ENCODE data around the gene ESF1. TPM values are rescaled to one million over a fixed set of nuclear protein-coding genes. Genes with fewer than 3 reads are reported as not detected.

Gene ESF1
- total and polyA plus RNA-seq, 10 of the 15 experiments (the other 5 are each of a cell fraction or from before 2014, with no cell fraction given), result 9.2 to 36.2 (median 18.4) TPM

DNA sequence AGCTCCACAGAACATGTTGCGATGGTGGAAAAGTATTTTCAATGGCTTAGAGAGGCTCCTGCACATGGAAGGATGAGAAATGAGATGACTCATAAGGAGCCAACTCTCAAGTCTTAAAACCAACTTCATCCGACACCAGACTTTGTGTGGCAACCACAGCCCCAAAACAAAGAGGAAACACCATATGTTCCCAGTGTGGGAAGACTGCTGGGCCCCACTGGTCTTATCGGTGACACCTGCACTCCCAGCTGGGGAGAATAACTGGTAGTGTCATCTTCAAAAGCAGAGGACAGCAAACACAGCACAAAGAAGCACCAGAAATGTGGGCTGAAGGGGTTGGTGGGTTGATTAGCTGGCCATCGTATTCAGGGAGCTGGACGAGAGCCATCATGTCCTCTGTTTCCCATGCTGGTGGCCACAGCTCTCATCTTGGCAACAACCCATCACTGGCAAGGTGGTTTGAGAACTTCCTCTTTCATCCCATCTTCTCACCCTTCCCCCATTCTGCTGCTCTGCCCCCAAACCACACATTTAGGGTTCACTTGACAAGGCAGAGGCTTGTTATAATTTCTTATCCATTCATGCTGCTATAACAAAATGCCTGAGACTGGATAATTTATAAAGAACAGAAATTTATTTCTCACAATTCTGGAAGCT, 100.0 kb downstream of the ESF1 start:
- Histone ChIP-seq H3K79me2 (ENCODE audit: control insufficient read depth, insufficient read depth, low read length) (no peaks in the 10 kb centered on the region), H3K4me1 (ENCODE audit: control insufficient read depth, insufficient read depth, low read length) (peaks cover 11% of the 10 kb centered on the region), H3K4me2 (ENCODE audit: control insufficient read depth, insufficient read depth) (peak overlapping the region; percentile 81), H3K9me3 (replicated peaks; ENCODE audit: control insufficient read depth, insufficient read depth, low read length) (no peaks in the 10 kb centered on the region; the same call in 2 of the 3 replicates), H3K9ac (ENCODE audit: control insufficient read depth, insufficient read depth, low read length) (no peak overlapping the region), H2AFZ (ENCODE audit: control insufficient read depth, low read depth, low read length) (0 out of 2 replicates have a peak overlapping the region, but pooled peaks have one; percentile 1), H3K27ac (ENCODE audit: control insufficient read depth, insufficient read depth) (no peak overlapping the region), H3K4me3 (peak overlapping the region; percentile 23; the same call in 1 of the 2 replicates), H3K27me3 (replicated peaks in 1 of 2; ENCODE audit: control insufficient read depth in 2 of 2, insufficient read depth in 2 of 2, low read length in 1 of 2) (no peaks in the 10 kb centered on the region), H3K36me3 (ENCODE audit: control insufficient read depth in 2 of 2, insufficient read depth in 2 of 2, low read length in 1 of 2) (no peaks in the 10 kb centered on the region), H4K20me1 (ENCODE audit: control insufficient read depth, insufficient read depth) (no peaks in the 10 kb centered on the region)
- ChIA-PET RAD21 (ENCODE audit: unreplicated experiment) (no interaction called here), SMC1A (ENCODE audit: uncharacterized antibody, unreplicated experiment) (interaction anchor here (1.3 to 1.9 kb wide), 2 partner anchors 8 to 60 kb away, joined by 3 to 6 read pairs; no protein-coding TSS in a partner anchor), POLR2A (no interaction called here), CTCF (interaction anchor here (1.2 to 2.2 kb wide), 5 partner anchors 8 to 568 kb away, joined by 3 to 6 read pairs (median 4); no protein-coding TSS in a partner anchor)
- ATAC-seq (peak; percentile 50), FAIRE-seq (peak; percentile 49), DNase-seq (ENCODE audit: low read depth, low spot score) (peak; percentile 60)
- WGBS (ENCODE audit: insufficient coverage, insufficient replicate concordance, low lambda C conversion rate, missing lambda C conversion rate), result 0% methylated on average over 5 of the region's 5 CpGs
- in situ Hi-C loops (cut with MboI), result no loop called here
- no TSS peak for BruUV-seq (replicated peaks)
- intact Hi-C loops (cut with micrococcal nuclease; ENCODE audit: unreplicated experiment), result no loop called here
- TF ChIP-seq RUNX3 (IDR thresholded peaks at IDR 0.05; ENCODE audit: low read length), result peak; percentile 80
- no peak for TF ChIP-seq NR2C1 (IDR thresholded peaks at IDR 0.05)
- 0 out of 4 replicates have a peak, but pooled peaks of 1 of the 2 experiments have one; percentile 12 for TF ChIP-seq SRF (IDR thresholded peaks at IDR 0.05; ENCODE audit: low read depth in 2 of 2, low read length in 2 of 2)
- TF ChIP-seq, protein P1, sequence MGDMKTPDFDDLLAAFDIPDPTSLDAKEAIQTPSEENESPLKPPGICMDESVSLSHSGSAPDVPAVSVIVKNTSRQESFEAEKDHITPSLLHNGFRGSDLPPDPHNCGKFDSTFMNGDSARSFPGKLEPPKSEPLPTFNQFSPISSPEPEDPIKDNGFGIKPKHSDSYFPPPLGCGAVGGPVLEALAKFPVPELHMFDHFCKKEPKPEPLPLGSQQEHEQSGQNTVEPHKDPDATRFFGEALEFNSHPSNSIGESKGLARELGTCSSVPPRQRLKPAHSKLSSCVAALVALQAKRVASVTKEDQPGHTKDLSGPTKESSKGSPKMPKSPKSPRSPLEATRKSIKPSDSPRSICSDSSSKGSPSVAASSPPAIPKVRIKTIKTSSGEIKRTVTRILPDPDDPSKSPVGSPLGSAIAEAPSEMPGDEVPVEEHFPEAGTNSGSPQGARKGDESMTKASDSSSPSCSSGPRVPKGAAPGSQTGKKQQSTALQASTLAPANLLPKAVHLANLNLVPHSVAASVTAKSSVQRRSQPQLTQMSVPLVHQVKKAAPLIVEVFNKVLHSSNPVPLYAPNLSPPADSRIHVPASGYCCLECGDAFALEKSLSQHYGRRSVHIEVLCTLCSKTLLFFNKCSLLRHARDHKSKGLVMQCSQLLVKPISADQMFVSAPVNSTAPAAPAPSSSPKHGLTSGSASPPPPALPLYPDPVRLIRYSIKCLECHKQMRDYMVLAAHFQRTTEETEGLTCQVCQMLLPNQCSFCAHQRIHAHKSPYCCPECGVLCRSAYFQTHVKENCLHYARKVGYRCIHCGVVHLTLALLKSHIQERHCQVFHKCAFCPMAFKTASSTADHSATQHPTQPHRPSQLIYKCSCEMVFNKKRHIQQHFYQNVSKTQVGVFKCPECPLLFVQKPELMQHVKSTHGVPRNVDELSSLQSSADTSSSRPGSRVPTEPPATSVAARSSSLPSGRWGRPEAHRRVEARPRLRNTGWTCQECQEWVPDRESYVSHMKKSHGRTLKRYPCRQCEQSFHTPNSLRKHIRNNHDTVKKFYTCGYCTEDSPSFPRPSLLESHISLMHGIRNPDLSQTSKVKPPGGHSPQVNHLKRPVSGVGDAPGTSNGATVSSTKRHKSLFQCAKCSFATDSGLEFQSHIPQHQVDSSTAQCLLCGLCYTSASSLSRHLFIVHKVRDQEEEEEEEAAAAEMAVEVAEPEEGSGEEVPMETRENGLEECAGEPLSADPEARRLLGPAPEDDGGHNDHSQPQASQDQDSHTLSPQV (IDR thresholded peaks at IDR 0.05), result no peak
- peak; percentile 77 for TF ChIP-seq NFIC (IDR thresholded peaks at IDR 0.05; ENCODE audit: low read depth, low read length)
- no peak for TF ChIP-seq RAD51 (IDR thresholded peaks at IDR 0.05)
- no peak for TF ChIP-seq SUZ12 (IDR thresholded peaks at IDR 0.05; ENCODE audit: unreplicated experiment)
- no peak for TF ChIP-seq SMARCA5 (IDR thresholded peaks at IDR 0.05)
- TF ChIP-seq ZNF207 (IDR thresholded peaks at IDR 0.05; ENCODE audit: borderline replicate concordance), result no peak
- TF ChIP-seq SMC3 (IDR thresholded peaks at IDR 0.05; ENCODE audit: borderline replicate concordance, low read length), result no peak
- TF ChIP-seq, protein P2, sequence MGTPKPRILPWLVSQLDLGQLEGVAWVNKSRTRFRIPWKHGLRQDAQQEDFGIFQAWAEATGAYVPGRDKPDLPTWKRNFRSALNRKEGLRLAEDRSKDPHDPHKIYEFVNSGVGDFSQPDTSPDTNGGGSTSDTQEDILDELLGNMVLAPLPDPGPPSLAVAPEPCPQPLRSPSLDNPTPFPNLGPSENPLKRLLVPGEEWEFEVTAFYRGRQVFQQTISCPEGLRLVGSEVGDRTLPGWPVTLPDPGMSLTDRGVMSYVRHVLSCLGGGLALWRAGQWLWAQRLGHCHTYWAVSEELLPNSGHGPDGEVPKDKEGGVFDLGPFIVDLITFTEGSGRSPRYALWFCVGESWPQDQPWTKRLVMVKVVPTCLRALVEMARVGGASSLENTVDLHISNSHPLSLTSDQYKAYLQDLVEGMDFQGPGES (IDR thresholded peaks at IDR 0.05), result no peak
- TF ChIP-seq, protein P3, sequence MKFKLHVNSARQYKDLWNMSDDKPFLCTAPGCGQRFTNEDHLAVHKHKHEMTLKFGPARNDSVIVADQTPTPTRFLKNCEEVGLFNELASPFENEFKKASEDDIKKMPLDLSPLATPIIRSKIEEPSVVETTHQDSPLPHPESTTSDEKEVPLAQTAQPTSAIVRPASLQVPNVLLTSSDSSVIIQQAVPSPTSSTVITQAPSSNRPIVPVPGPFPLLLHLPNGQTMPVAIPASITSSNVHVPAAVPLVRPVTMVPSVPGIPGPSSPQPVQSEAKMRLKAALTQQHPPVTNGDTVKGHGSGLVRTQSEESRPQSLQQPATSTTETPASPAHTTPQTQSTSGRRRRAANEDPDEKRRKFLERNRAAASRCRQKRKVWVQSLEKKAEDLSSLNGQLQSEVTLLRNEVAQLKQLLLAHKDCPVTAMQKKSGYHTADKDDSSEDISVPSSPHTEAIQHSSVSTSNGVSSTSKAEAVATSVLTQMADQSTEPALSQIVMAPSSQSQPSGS (IDR thresholded peaks at IDR 0.05; ENCODE audit: low read length), result peak; percentile 68
- no peak for TF ChIP-seq YY1 (IDR thresholded peaks at IDR 0.05; ENCODE audit: low read depth, low read length)
- TF ChIP-seq EED (IDR thresholded peaks at IDR 0.05; ENCODE audit: low read depth), result peak; percentile 80
- no peak for TF ChIP-seq PML (IDR thresholded peaks at IDR 0.05; ENCODE audit: low read length)
- no peak for TF ChIP-seq HCFC1 (IDR thresholded peaks at IDR 0.05; ENCODE audit: low read length)
- TF ChIP-seq YBX1 (IDR thresholded peaks at IDR 0.05), result no peak
- no peak for TF ChIP-seq RCOR1 (conservative IDR thresholded peaks at IDR 0.05; ENCODE audit: low read depth, low read length)
- TF ChIP-seq SREBF2 (IDR thresholded peaks at IDR 0.05; ENCODE audit: low read length), result no peak
- TF ChIP-seq ATF7 (IDR thresholded peaks at IDR 0.05; ENCODE audit: low read depth), result no peak
- TF ChIP-seq TCF12 (IDR thresholded peaks at IDR 0.05; ENCODE audit: low read depth, low read length), result peak; percentile 89

Data from GM12878 (cell line).